ENCODE results near the gene DHRS7B. TPM values are rescaled to one million over a fixed set of nuclear protein-coding genes. Genes with fewer than 3 reads are reported as not detected.

The DHRS7B gene
- total and polyA plus RNA-seq, 9 of the 15 experiments (the other 6 are each of a cell fraction or from before 2014, with no cell fraction given), result 8.0 to 30.7 (median 14.8) TPM

- TF ChIP-seq HIVEP1 (CRISPR knock-in tag; IDR thresholded peaks at IDR 0.05) (no peak), HNRNPK (IDR thresholded peaks at IDR 0.05; ENCODE audit: low read depth, low read length, poor library complexity, severe bottlenecking) (no peak), ZNF764 (CRISPR knock-in tag; IDR thresholded peaks at IDR 0.05; ENCODE audit: low read depth) (no peak), CTCF (IDR thresholded peaks at IDR 0.05 in 2 of 3, conservative IDR thresholded peaks at IDR 0.05 in 1 of 3; ENCODE audit: insufficient read depth in 2 of 3, low read depth in 1 of 3, low read length in 3 of 3) (peak; percentile 49 to 57 (median 50); a peak in 3 of 6 replicates), ARHGAP35 (IDR thresholded peaks at IDR 0.05; ENCODE audit: partially characterized antibody) (no peak), GATAD2B (IDR thresholded peaks at IDR 0.05; ENCODE audit: borderline replicate concordance) (no peak), AFF4 (CRISPR knock-in tag; IDR thresholded peaks at IDR 0.05) (no peak), SREBF1 (IDR thresholded peaks at IDR 0.05; ENCODE audit: borderline replicate concordance, low read depth, low read length) (no peak), ZBTB8A (IDR thresholded peaks at IDR 0.05; ENCODE audit: partially characterized antibody) (no peak)
Observed at GRCh38 chr17:21239680-21240368, 113.1 kb downstream of the DHRS7B start (continued).
